Dendritic cell treated with granulocyte-macrophage colony-stimulating factor and Interleukin-4, amounts not matched to agents 40 ng/mL and 50 ng/mL, for 4 days (primary cell): ENCODE results near the gene KRTAP10-7.
"Not testable (repeated sequence)": the region's sequence is repeated elsewhere in the genome, so short reads cannot be mapped to it uniquely, and the experiment has no call there.

Experiments
- H3K27ac Mint-ChIP-seq: one replicate; pipeline ENCODE4 v1.8.0; 2022; ENCODE audit warnings: mild to moderate bottlenecking, mixed read lengths
- H3K27me3 Mint-ChIP-seq: one replicate; pipeline ENCODE4 v1.8.0; 2022; ENCODE audit warnings: mild to moderate bottlenecking, mixed read lengths
- H3K36me3 Mint-ChIP-seq: one replicate; pipeline ENCODE4 v1.8.0; 2022; ENCODE audit warnings: low read depth, mixed read lengths
- H3K4me1 Mint-ChIP-seq: one replicate; pipeline ENCODE4 v1.8.0; 2022; ENCODE audit warnings: low read depth, mixed read lengths
- H3K4me3 Mint-ChIP-seq: one replicate; pipeline ENCODE4 v1.8.0; 2022; ENCODE audit warnings: mild to moderate bottlenecking, moderate library complexity, mixed read lengths
- H3K9me3 Mint-ChIP-seq: one replicate; pipeline ENCODE4 v1.8.0; 2022; ENCODE audit warnings: mixed read lengths
- intact Hi-C: fragments of 100-400 bp; cut with micrococcal nuclease; formaldehyde crosslinking; loops from one replicate; pipeline ENCODE4 v1.15.0; 2022

KRTAP10-7 gene

DNA sequence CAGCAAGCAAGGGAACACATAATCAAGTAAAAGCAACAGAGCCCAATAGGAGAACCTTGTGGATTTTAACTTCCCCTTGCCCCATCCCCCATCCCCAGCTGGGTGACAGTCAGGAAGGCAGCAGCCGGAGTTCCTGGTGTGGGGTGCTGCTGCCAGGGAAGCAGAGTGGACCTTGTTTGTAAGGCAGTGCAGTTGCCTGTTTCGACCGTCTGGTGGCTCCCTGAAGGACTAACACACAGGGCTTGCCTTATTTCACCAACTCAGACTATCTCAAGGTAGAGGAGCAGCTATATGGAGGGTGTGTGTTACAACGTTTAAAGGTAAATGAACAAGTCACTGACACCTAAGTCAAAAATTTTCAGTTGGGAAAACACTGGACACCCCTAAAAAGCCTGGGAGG is 18.1 kb downstream of the KRTAP10-7 start:
- H3K27ac Mint-ChIP-seq, result no peak overlapping the region
- peaks cover 10% of the 10 kb centered on the region for H3K4me1 Mint-ChIP-seq
- no peak overlapping the region for H3K4me3 Mint-ChIP-seq
- no peaks in the 10 kb centered on the region for H3K36me3 Mint-ChIP-seq
- intact Hi-C loops, result no loop called here
- H3K27me3 Mint-ChIP-seq, result peaks cover 4% of the 10 kb centered on the region
- peaks cover 44% of the 10 kb centered on the region for H3K9me3 Mint-ChIP-seq

GRCh38 chr21:44618909-44619308 is 18.5 kb downstream of the KRTAP10-7 start:
- Mint-ChIP-seq H3K27ac (no peak overlapping the region), H3K36me3 (no peaks in the 10 kb centered on the region), H3K27me3 (peaks cover 4% of the 10 kb centered on the region), H3K9me3 (peaks cover 48% of the 10 kb centered on the region), H3K4me1 (peaks cover 10% of the 10 kb centered on the region), H3K4me3 (no peak overlapping the region)
- intact Hi-C loops, result no loop called here

DNA sequence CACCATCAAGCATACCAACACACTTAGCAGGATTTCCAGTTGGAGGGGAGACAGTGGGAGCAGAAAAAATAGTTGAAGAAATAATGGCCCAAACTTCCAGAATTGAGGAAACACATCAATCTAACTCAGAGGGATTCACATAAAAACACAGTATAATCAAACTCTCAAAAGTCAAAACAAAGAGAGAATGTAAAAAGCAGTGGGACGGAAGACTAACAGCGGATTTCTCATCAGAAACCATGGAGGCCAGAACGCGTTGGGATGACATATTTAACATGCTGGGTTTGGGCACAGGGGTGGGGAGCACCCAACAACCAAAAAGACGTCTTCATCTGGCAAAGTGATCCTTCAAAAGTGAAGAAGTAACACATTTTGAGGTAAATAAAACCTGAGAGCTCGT is 19.5 kb downstream of the KRTAP10-7 start:
- H3K36me3 Mint-ChIP-seq, result no peaks in the 10 kb centered on the region
- no peak overlapping the region for H3K27ac Mint-ChIP-seq
- peaks cover 7% of the 10 kb centered on the region for H3K27me3 Mint-ChIP-seq
- H3K9me3 Mint-ChIP-seq, result peaks cover 58% of the 10 kb centered on the region
- H3K4me3 Mint-ChIP-seq, result no peak overlapping the region
- H3K4me1 Mint-ChIP-seq, result peaks cover 10% of the 10 kb centered on the region
- intact Hi-C loops, result no loop called here

DNA sequence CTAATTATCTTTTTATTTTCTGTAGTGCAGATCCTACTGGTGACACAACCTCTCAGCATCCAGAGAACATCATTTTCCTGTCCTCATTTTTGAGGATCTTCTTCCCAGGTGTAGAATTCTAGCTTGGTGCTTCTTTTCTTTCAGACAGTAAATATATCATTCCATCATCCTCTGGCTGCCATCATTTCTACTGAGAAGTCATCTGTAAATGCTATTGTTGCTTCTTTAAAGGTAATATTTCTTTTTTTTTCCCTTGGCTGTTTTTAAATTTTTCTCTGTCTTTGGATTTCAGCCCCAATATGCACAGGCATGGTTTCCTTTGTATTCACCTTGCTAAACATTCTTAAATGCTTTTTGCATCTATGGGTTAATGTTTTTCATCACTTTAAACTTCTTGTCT is 23.2 kb downstream of the KRTAP10-7 start:
- Mint-ChIP-seq H3K36me3 (no peaks in the 10 kb centered on the region), H3K4me3 (no peak overlapping the region), H3K27me3 (peaks cover 16% of the 10 kb centered on the region), H3K4me1 (peaks cover 5% of the 10 kb centered on the region), H3K27ac (no peak overlapping the region), H3K9me3 (peaks cover 59% of the 10 kb centered on the region)
- intact Hi-C loops, result no loop called here

- intact Hi-C loops, result no loop called here
- Mint-ChIP-seq H3K9me3 (peaks cover 52% of the 10 kb centered on the region), H3K27ac (no peak overlapping the region), H3K4me1 (no peaks in the 10 kb centered on the region), H3K27me3 (peaks cover 15% of the 10 kb centered on the region), H3K36me3 (no peaks in the 10 kb centered on the region), H3K4me3 (no peak overlapping the region)
Measured at GRCh38 chr21:44625756-44626155, 25.4 kb downstream of the KRTAP10-7 start.

DNA sequence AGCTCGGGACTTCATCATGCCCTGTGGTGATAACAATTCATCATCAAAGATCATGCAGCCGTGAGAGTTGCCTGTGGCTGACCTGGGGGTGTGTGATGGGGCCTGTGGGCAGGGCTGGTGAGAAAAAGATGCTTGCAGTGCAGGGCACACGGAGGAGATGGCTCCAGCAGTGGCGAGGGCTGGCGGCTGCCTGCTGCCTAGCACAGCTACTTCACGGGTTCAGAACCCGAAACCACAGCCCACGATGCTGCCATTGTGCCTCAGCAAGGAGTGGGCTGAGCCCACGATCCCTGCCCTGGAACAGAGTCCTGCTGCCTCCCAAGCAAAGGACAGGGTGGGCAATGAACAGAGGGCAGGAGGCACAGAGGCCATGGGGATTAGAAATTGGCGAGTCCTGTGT is 25.9 kb downstream of the KRTAP10-7 start:
- intact Hi-C loops, result no loop called here

DNA sequence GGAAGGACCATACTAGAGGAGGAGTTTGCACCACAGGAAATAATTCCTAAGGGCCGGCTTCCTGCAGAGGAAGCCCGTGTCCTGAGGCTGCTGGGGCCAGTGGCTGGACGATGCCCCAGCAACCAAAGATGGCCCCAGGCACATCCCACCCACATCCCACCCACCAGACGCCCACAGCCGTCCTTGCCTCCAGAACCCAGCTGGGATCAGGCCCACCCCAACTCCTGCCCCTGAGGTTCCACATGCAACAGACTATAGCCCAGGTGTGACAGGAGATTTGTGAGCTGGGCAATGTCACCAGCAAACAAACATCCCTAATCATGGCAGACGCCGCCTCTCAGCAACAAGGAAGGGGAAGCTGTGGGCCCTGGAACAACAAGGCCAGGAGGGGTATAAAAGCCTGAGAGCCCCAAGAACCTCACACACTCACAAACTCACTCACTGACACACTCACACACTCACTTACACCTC is 26.3 kb downstream of the KRTAP10-7 start, which contains the start of gene KRTAP10-9:
Gene KRTAP10-9, plus strand, starts transcription at position 421 of the 471 bp plus-strand sequence. CDS start 79 bp downstream, outside the sequence.
- no peak within 1 kb of the TSS for H3K27ac Mint-ChIP-seq
- H3K4me1 Mint-ChIP-seq, result no peaks in the 10 kb centered on the region
- H3K9me3 Mint-ChIP-seq, result peaks cover 55% of the 10 kb centered on the region
- H3K36me3 Mint-ChIP-seq, result no peaks in the 10 kb centered on the region
- intact Hi-C loops, result no loop called here
- H3K27me3 Mint-ChIP-seq, result peaks cover 20% of the 10 kb centered on the region
- H3K4me3 Mint-ChIP-seq, result no peak within 1 kb of the TSS

More for the DNA sequence above, 25.9 kb downstream of the KRTAP10-7 start:
- no peak overlapping the region for H3K27ac Mint-ChIP-seq
- no peak overlapping the region for H3K4me3 Mint-ChIP-seq
- peaks cover 18% of the 10 kb centered on the region for H3K27me3 Mint-ChIP-seq
- H3K4me1 Mint-ChIP-seq, result no peaks in the 10 kb centered on the region
- no peaks in the 10 kb centered on the region for H3K36me3 Mint-ChIP-seq
- peaks cover 54% of the 10 kb centered on the region for H3K9me3 Mint-ChIP-seq

DNA sequence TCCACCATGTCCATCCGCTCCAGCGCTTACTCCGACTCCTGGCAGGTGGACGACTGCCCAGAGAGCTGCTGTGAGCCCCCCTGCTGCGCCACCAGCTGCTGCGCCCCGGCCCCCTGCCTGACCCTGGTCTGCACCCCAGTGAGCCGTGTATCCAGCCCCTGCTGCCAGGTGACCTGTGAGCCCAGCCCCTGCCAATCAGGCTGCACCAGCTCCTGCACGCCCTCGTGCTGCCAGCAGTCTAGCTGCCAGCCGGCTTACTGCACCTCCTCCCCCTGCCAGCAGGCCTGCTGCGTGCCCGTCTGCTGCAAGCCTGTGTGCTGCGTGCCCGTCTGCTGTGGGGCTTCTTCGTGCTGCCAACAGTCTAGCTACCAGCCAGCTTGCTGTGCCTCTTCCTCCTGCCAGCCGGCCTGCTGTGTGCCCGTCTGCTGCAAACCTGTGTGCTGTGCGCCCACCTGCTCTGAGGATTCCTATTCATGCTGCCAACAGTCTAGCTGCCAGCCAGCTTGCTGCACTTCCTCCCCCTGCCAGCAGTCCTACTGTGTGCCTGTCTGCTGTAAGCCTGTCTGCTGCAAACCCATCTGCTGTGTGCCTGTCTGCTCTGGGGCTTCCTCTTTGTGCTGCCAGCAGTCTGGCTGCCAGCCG is 26.9 kb downstream of the KRTAP10-7 start:
- H3K4me3 Mint-ChIP-seq, intact Hi-C loops, H3K36me3 Mint-ChIP-seq: not testable (repeated sequence)

GRCh38 chr21:44627831-44628233 is 27.4 kb downstream of the KRTAP10-7 start:
- H3K4me1 Mint-ChIP-seq, intact Hi-C loops, H3K4me3 Mint-ChIP-seq, H3K36me3 Mint-ChIP-seq, H3K27ac Mint-ChIP-seq: not testable (repeated sequence)
- Mint-ChIP-seq H3K9me3 (peaks cover 55% of the 10 kb centered on the region), H3K27me3 (peaks cover 21% of the 10 kb centered on the region)

More for the DNA sequence above, 26.9 kb downstream of the KRTAP10-7 start:
- H3K9me3 Mint-ChIP-seq, result peaks cover 55% of the 10 kb centered on the region
- H3K27me3 Mint-ChIP-seq, result peaks cover 21% of the 10 kb centered on the region
- H3K27ac Mint-ChIP-seq, H3K4me1 Mint-ChIP-seq: not testable (repeated sequence)

DNA sequence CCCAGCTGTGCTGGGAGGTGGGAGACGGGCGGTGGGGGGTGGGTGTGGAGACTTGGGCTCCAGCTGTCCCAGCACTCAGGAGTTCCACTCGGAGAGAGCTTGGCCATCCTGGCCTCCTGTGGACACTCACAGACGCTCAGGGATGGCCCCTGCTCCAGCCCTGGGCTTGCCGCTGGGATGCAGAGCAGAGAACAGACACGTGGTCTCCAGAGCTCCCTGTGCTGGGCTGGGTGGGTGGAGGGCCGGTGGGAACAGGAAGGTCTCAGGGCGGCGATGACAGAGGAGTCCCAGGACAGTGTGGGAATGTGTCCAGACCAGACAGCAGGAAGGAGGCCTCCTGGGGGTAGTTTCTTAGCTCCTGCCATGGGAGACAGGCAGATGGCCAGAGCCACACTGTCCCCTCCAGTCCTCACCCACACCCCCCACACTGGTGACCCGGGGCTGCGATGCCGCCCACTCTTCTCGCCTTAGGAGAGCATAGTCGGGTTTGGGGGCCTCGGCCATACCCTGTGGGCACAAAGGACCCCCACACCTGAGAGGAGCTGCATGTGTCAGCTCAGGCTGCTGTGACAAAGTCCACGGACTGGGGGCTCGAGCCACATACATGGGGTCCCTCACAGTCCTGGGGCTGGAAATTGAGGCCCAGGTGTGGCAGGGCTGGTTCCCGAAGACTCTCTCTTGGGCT is 28.5 kb downstream of the KRTAP10-7 start:
- Mint-ChIP-seq H3K9me3 (peaks cover 52% of the 10 kb centered on the region), H3K27ac (no peak overlapping the region), H3K4me3 (no peak overlapping the region), H3K36me3 (no peaks in the 10 kb centered on the region), H3K4me1 (no peaks in the 10 kb centered on the region), H3K27me3 (peaks cover 21% of the 10 kb centered on the region)
- intact Hi-C loops, result no loop called here

DNA sequence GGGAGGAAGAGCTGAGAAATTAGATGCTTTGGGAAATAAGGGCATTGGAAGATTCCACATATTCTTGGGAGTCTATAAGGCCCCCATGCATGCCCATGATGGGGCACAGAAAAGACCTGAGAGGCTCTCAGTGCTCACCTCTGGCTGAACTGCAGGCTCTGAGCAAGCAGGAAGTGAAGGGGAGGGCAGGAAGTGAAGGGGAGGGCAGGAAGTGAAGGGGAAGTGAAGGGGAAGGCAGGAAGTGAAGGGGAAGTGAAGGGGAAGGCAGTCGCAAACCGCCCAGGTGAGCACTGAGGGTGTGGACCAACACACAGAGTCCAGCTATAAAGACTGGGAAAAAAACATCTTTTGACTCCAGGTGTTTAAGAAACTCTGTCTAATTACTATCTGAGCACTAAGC is 30.0 kb downstream of the KRTAP10-7 start:
- Mint-ChIP-seq H3K27ac (no peak overlapping the region), H3K9me3 (peaks cover 41% of the 10 kb centered on the region), H3K4me3 (no peak overlapping the region), H3K4me1 (no peaks in the 10 kb centered on the region), H3K27me3 (peaks cover 18% of the 10 kb centered on the region), H3K36me3 (no peaks in the 10 kb centered on the region)
- intact Hi-C loops, result no loop called here

- no peaks in the 10 kb centered on the region for H3K4me1 Mint-ChIP-seq
- no peaks in the 10 kb centered on the region for H3K36me3 Mint-ChIP-seq
- peaks cover 19% of the 10 kb centered on the region for H3K27me3 Mint-ChIP-seq
- H3K9me3 Mint-ChIP-seq, result peaks cover 41% of the 10 kb centered on the region
- no peak overlapping the region for H3K27ac Mint-ChIP-seq
- no peak overlapping the region for H3K4me3 Mint-ChIP-seq
- intact Hi-C loops, result no loop called here
Measured at GRCh38 chr21:44632067-44632466, 31.7 kb downstream of the KRTAP10-7 start.

GRCh38 chr21:44636209-44637017 is 36.0 kb downstream of the KRTAP10-7 start:
- Mint-ChIP-seq H3K36me3 (no peaks in the 10 kb centered on the region), H3K27ac (no peak overlapping the region), H3K9me3 (peaks cover 39% of the 10 kb centered on the region), H3K27me3 (peaks cover 8% of the 10 kb centered on the region), H3K4me3 (no peak overlapping the region), H3K4me1 (no peaks in the 10 kb centered on the region)
- intact Hi-C loops, result no loop called here
